IPS-18c (cell line): ENCODE results near the gene GRK3.

Experiments used
- H3K4me3 ChIP-seq: 2 replicates; pipeline ENCODE4 v1.7.0; 2013; ENCODE audit warnings: low read depth, mild to moderate bottlenecking, low read length, moderate library complexity; ENCODE audit not compliant: insufficient read depth
- H3K9me3 ChIP-seq: one replicate; pipeline ENCODE4 v1.6.1; 2013; ENCODE audit warnings: mild to moderate bottlenecking, low read length, moderate library complexity; ENCODE audit not compliant: control insufficient read depth, insufficient read depth

GRK3 gene

DNA sequence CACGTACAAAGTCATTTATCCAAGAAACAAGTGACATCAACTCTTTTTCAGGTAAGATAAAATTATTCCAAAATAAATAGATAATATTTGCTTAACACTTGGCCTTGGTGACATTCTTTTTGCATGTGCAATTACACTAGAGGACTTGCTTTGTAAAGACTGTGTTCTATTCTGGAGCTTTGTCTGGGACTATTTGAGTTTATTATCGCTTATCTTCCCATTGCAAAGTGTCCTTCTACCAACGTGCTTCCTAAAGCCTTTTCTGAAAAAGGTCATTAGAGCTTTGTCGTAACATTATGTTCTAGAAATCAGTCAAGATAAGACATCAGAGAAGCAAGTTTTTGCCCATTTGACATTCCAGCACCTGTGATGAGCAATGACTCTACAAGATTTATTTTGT lies 99.2 kb downstream of the GRK3 start:
- Histone ChIP-seq H3K4me3 (no peak overlapping the region), H3K9me3 (no peaks in the 10 kb centered on the region)

GRCh38 chr22:25666308-25666707 lies 101.8 kb downstream of the GRK3 start:
- H3K9me3 ChIP-seq = no peaks in the 10 kb centered on the region
- no peak overlapping the region for H3K4me3 ChIP-seq

GRCh38 chr22:25668437-25668836 lies 104.0 kb downstream of the GRK3 start:
- Histone ChIP-seq H3K4me3 (no peak overlapping the region), H3K9me3 (no peaks in the 10 kb centered on the region)

DNA sequence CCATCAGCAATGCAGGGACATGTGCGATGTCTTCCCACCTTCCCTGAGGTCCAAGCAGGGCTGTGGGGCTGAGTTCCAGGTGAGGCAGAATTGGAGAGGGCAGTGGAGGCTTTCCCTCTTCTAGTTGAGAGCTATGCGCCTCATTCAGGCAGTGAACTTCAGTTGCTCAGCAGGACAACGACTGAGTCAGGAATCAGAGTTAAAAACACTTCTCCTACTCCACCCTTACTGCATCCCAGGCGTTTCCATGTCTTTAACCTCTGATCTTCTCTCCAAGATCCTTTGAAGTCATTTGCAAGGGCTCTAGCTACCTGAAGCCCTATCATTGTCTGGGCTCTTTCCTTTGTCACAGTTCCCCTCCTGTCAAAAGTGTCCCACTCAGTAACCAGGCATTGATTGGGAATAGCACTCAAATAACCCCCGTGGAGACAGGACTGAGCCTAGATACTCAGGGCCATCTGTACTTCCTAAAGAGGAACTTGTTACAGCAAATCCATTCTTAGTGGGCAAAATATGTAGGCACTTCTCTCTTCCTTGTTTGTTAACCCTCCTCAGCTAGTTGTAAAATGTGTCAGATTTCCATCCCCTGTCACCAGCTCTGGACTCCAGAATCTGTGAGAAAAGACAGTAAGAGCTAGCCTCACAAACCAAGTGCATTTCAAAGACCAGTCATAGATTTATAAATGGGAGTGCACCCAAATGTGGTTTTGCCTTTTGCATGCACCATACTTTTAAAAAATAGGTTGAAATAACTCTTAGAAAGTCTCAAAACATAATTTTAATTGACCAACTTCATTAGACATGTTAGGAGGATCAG lies 105.0 kb downstream of the GRK3 start:
- Histone ChIP-seq H3K9me3 (no peaks in the 10 kb centered on the region), H3K4me3 (no peak overlapping the region)

DNA sequence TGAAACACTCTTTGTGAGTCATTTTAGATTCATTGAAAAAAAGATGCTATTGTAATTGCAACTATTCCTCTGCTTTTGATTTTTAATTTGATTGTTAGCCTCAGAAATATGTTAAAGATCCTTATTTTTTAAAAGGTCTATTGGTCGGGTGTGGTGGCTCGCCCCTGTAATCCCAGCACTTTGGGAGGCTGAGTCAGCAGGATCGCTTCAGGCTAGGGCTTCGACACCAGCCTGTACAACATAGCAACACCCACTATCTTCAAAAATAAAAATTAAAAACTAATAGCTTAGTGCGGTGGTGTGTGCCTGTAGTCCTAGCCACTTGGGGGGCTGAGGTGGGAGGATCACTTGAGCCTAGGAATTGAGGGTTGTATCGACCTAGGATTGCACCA lies 105.6 kb downstream of the GRK3 start:
- no peak overlapping the region for H3K4me3 ChIP-seq
- H3K9me3 ChIP-seq = no peaks in the 10 kb centered on the region

- no peak overlapping the region for H3K4me3 ChIP-seq
- H3K9me3 ChIP-seq = no peaks in the 10 kb centered on the region
Observed at GRCh38 chr22:25672289-25673084, 108.0 kb downstream of the GRK3 start.

- Histone ChIP-seq H3K4me3 (no peak overlapping the region), H3K9me3 (no peaks in the 10 kb centered on the region)
Observed at GRCh38 chr22:25673713-25674112, 109.2 kb downstream of the GRK3 start.

DNA sequence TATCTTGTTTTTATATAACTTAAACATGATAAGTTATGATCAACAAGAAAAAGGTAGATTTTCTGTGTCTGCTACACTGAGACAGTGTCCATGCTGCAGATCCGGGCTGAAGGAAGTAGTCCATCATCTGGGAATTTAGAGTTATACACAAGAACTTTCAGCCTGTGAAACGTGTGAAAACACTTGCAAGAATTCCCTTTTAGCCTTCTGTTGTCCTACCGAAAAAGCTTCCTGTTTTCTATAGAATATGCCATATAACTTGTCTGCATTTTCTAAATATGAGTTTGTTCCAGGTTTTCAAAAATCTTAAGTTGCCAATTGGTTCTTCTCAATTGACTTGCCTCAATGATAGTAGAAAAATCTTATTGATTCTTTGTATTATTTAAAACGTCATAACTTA lies 113.2 kb downstream of the GRK3 start:
- Histone ChIP-seq H3K4me3 (no peak overlapping the region), H3K9me3 (no peaks in the 10 kb centered on the region)

- no peaks in the 10 kb centered on the region for H3K9me3 ChIP-seq
- no peak overlapping the region for H3K4me3 ChIP-seq
Observed at GRCh38 chr22:25680051-25680450, 115.6 kb downstream of the GRK3 start.

GRCh38 chr22:25680956-25681355 lies 116.5 kb downstream of the GRK3 start:
- no peaks in the 10 kb centered on the region for H3K9me3 ChIP-seq
- H3K4me3 ChIP-seq = no peak overlapping the region

DNA sequence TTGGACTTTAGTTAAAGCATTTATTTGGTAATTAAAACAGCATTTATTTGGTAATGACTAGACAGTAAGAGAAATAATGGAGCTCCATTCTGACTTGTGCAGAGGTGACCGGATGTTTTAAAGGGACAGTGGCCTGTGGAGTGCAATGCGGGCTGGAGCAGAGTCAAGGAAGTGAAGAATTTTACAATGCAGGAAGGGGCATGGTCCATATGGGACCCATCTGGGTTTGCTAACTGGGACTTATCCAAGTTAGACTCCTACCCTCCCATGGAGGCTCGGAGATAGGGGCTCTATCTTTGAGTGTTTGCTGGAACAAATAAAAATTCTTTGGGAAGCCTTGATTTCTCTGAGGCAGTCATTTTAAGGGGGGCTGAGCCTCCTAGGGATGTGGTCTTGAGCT lies 117.6 kb downstream of the GRK3 start:
- Histone ChIP-seq H3K4me3 (no peak overlapping the region), H3K9me3 (no peaks in the 10 kb centered on the region)

DNA sequence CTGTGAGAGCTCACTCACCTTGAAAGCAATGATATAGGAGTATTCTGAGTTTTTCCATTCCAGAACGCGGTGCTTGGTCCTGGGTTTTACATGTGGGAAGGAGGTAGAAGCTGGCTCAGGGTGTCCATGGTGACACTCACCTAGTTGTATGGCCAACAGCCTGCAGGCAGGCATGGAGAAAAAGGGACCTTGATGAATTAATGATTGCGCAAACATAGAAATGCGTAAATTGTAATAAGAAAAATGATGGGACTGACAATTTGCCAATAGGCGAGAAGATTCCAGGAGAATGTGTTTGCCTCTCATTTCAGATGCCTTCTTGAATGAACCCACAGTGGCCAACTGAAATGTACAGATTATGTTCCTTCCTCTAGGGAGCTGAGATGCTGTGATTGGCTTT lies 124.2 kb downstream of the GRK3 start:
- Histone ChIP-seq H3K4me3 (no peak overlapping the region), H3K9me3 (no peaks in the 10 kb centered on the region)

- Histone ChIP-seq H3K9me3 (no peaks in the 10 kb centered on the region), H3K4me3 (no peak overlapping the region)
Observed at GRCh38 chr22:25689631-25690030, 125.2 kb downstream of the GRK3 start.

GRCh38 chr22:25690798-25691197 lies 126.3 kb downstream of the GRK3 start:
- Histone ChIP-seq H3K4me3 (no peak overlapping the region), H3K9me3 (no peaks in the 10 kb centered on the region)

GRCh38 chr22:25692397-25693267 lies 128.2 kb downstream of the GRK3 start:
- no peak overlapping the region for H3K4me3 ChIP-seq

DNA sequence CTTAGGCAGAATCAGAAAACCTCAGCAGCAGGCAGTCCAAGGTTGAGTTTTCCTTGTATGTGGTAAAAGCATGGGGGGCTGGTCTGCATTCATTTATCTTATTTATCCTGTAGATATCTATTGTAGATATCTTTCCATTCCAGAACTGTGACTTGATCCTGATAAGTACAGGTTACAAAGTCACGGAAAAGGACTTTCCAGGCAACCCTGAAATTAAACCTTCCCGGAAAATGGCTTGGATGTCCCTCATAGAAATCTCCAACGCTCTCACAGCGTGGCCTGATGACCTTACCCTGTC lies 128.7 kb downstream of the GRK3 start:
- Histone ChIP-seq H3K9me3 (no peaks in the 10 kb centered on the region), H3K4me3 (no peak overlapping the region)

More at GRCh38 chr22:25692397-25693267, 128.2 kb downstream of the GRK3 start:
- no peaks in the 10 kb centered on the region for H3K9me3 ChIP-seq

GRCh38 chr22:25694196-25694907 lies 129.9 kb downstream of the GRK3 start:
- Histone ChIP-seq H3K4me3 (no peak overlapping the region), H3K9me3 (no peaks in the 10 kb centered on the region)
